ENCODE data around the gene HEY2.
"Not testable (repeated sequence)": the region's sequence is repeated elsewhere in the genome, so short reads cannot be mapped to it uniquely, and the experiment has no call there.

DNA sequence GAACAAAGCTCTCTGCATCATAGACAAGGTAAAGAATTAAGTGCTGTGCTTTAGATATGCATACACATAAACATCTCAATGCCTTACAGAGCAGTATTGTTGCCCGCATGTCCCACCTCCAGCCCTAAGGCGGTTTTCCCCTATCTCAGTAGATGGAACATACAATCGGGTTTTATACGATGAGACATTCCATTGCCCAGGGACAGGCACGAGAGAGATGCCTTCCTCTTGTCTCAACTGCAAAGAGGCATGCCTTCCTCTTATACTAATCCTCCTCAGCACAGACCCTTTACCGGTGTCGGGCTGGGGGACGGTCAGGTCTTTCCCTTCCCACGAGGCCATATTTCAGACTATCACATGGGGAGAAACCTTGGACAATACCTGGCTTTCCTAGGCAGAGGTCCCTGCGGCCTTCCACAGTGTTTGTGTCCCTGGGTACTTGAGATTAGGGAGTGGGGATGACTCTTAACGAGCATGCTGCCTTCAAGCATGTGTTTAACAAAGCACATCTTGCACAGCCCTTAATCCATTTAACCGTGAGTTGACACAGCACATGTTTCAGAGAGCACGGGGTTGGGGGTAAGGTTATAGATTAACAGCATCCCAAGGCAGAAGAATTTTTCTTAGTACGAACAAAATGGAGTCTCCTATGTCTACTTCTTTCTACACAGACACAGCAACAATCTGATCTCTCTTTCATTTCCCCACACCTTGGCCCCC lies 26.8 kb downstream of the HEY2 start:
- TF ChIP-seq, protein P1, sequence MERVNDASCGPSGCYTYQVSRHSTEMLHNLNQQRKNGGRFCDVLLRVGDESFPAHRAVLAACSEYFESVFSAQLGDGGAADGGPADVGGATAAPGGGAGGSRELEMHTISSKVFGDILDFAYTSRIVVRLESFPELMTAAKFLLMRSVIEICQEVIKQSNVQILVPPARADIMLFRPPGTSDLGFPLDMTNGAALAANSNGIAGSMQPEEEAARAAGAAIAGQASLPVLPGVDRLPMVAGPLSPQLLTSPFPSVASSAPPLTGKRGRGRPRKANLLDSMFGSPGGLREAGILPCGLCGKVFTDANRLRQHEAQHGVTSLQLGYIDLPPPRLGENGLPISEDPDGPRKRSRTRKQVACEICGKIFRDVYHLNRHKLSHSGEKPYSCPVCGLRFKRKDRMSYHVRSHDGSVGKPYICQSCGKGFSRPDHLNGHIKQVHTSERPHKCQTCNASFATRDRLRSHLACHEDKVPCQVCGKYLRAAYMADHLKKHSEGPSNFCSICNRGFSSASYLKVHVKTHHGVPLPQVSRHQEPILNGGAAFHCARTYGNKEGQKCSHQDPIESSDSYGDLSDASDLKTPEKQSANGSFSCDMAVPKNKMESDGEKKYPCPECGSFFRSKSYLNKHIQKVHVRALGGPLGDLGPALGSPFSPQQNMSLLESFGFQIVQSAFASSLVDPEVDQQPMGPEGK (CRISPR knock-in tag; IDR thresholded peaks at IDR 0.05; ENCODE audit: borderline replicate concordance): not testable (repeated sequence)
- TF ChIP-seq ARNTL (CRISPR knock-in tag; IDR thresholded peaks at IDR 0.05; ENCODE audit: borderline replicate concordance, low read depth); RARB (CRISPR knock-in tag; IDR thresholded peaks at IDR 0.05); ZFP3 (CRISPR knock-in tag; IDR thresholded peaks at IDR 0.05); ZFP30 (CRISPR knock-in tag; IDR thresholded peaks at IDR 0.05); OSR1 (CRISPR knock-in tag; IDR thresholded peaks at IDR 0.05); BACH2 (CRISPR knock-in tag; IDR thresholded peaks at IDR 0.05; ENCODE audit: borderline replicate concordance); ESRRG (CRISPR knock-in tag; IDR thresholded peaks at IDR 0.05): not testable (repeated sequence)
- TF ChIP-seq, protein P2, sequence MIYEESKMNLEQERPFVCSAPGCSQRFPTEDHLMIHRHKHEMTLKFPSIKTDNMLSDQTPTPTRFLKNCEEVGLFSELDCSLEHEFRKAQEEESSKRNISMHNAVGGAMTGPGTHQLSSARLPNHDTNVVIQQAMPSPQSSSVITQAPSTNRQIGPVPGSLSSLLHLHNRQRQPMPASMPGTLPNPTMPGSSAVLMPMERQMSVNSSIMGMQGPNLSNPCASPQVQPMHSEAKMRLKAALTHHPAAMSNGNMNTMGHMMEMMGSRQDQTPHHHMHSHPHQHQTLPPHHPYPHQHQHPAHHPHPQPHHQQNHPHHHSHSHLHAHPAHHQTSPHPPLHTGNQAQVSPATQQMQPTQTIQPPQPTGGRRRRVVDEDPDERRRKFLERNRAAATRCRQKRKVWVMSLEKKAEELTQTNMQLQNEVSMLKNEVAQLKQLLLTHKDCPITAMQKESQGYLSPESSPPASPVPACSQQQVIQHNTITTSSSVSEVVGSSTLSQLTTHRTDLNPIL (CRISPR knock-in tag; IDR thresholded peaks at IDR 0.05; ENCODE audit: low read depth): not testable (repeated sequence)
